Fibroblast of mammary gland (primary cell): ENCODE results near the gene GPR143.

Experiments
- DNase-seq: peaks from one replicate; pipeline ENCODE4 v3.0.0-alpha.2; 2010; ENCODE audit warnings: low read depth
- H3K4me3 ChIP-seq: 2 replicates; pipeline ENCODE4 v1.5.1; 2011; ENCODE audit warnings: low read depth, mild to moderate bottlenecking, low read length, moderate library complexity; ENCODE audit not compliant: control insufficient read depth
- TF ChIP-seq, protein P1 (sequence below): conservative IDR thresholded peaks from 2 replicates; pipeline ENCODE4 v1.5.1; 2011; ENCODE audit warnings: low read depth, low read length, inconsistent platforms; ENCODE audit not compliant: control insufficient read depth, insufficient read depth

The GPR143 gene

GRCh38 chrX:9749146-9749692 is 16.4 kb downstream of the GPR143 start:
- DNase-seq: no peak
- TF ChIP-seq, protein P1, sequence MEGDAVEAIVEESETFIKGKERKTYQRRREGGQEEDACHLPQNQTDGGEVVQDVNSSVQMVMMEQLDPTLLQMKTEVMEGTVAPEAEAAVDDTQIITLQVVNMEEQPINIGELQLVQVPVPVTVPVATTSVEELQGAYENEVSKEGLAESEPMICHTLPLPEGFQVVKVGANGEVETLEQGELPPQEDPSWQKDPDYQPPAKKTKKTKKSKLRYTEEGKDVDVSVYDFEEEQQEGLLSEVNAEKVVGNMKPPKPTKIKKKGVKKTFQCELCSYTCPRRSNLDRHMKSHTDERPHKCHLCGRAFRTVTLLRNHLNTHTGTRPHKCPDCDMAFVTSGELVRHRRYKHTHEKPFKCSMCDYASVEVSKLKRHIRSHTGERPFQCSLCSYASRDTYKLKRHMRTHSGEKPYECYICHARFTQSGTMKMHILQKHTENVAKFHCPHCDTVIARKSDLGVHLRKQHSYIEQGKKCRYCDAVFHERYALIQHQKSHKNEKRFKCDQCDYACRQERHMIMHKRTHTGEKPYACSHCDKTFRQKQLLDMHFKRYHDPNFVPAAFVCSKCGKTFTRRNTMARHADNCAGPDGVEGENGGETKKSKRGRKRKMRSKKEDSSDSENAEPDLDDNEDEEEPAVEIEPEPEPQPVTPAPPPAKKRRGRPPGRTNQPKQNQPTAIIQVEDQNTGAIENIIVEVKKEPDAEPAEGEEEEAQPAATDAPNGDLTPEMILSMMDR: no peak
- no peak overlapping the region for H3K4me3 ChIP-seq

DNA sequence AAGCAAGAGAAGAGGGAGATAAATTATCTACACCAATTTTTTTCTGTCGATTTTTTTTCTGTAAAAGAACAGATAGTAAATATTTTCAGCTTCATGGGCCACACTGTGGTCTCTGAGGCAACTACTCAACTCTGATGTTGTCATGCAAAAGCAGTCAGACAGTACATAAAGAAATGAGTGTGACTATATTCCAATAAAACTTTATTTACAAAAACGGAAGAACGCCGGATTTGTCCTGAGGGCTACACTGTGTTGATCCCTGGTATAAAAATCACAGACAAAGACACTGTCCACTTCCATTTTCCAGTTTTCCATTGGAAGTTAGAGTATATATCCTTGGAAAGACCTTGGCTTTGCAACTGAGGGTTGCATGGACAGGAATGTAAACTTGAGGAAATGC is 18.0 kb downstream of the GPR143 start:
- no peak overlapping the region for H3K4me3 ChIP-seq
- TF ChIP-seq, protein P1: no peak
- no peak for DNase-seq

DNA sequence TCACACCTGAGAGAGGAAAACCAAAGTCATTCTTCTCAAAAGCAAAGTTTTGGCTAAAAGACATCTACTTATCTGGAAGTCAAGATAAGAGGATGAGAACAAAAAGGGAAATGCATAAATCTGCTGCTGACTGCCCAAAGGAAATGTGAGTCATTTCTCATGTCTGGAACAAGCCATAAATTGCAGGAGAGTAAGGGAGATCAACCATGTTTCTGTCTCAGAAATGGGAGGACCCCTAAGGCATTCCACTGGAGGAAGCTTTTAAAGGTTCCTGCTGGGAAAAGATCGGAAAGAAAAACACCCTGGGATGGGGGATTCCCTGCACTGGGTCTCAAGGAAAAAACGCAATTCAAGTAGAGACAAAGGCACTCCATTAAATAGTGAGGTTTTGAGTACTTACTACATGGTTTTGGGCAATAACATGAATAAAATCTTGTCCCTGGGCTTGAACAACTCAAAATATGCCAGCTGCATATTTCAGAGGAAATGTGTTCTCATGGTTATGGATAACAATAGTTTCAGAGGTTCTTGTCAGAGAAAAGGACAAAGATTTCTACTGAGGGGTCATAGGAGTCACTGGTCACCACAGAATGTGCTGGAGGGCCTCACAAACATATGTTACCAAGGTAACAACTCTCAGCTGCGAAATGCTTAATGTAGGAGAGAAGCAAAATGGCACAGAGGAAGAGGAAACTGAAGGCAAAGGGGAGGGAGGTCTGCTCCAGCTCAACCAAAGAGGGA is 19.3 kb downstream of the GPR143 start:
- TF ChIP-seq, protein P1: no peak
- peak; percentile 19 for DNase-seq

GRCh38 chrX:9745417-9746115 is 20.1 kb downstream of the GPR143 start:
- no peak overlapping the region for H3K4me3 ChIP-seq
- no peak for DNase-seq
- TF ChIP-seq, protein P1: no peak

More for the DNA sequence above, 19.3 kb downstream of the GPR143 start:
- no peak overlapping the region for H3K4me3 ChIP-seq

DNA sequence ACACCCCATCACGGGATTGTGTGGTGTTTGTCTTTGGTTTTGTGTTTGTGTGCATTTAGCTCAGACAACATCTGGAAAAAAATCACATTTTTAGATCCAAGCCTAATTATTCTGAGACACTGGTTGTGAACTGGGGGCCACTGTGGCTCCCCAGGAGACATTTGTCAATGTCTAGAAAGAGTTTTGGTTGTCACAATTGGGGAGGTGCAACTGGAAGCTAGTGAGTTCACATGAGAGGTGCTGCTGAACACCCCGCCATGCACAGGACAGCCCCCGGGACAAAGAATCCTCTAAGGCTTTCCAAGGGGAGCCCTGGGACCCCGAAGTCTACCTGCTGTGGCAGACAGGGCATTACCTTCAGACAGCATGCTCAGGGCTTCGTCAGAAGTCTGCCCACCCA is 26.5 kb downstream of the GPR143 start:
- H3K4me3 ChIP-seq: no peak overlapping the region
- no peak for DNase-seq
- TF ChIP-seq, protein P1: no peak

GRCh38 chrX:9738151-9738550 is 27.5 kb downstream of the GPR143 start:
- TF ChIP-seq, protein P1: no peak
- no peak for DNase-seq
- no peak overlapping the region for H3K4me3 ChIP-seq
